SH-SY5Y (cell line): ENCODE data around the gene PARVB.

ENCODE experiments used
- GATA2 ChIP-seq: IDR thresholded peaks from 2 replicates; pipeline ENCODE4 v1.6.1; 2011; ENCODE audit warnings: mild to moderate bottlenecking, low read depth, low read length
- GATA3 ChIP-seq: IDR thresholded peaks from 2 replicates; pipeline ENCODE4 v1.6.1; 2011; ENCODE audit warnings: low read depth, mild to moderate bottlenecking, low read length, moderate library complexity

- no peak for TF ChIP-seq GATA2
- no peak for TF ChIP-seq GATA3
Measured at GRCh38 chr22:44092636-44093220, 68.6 kb downstream of the PARVB start.
